Upper lobe of left lung (tissue), 6 donors: ENCODE data around the gene TULP1. TPM values are rescaled to one million over a fixed set of nuclear protein-coding genes. Genes with fewer than 3 reads are reported as not detected.

Source experiments
- ATAC-seq, 2 donors: fragments of 200-7000 bp; cut with Tn5 transposase; one replicate each; pipeline ENCODE4 v1.9.1; 2022; ENCODE audit warnings: mild to moderate bottlenecking in 2 of 2, moderate library complexity in 2 of 2; ENCODE audit not compliant: low FRiP score in 2 of 2
- DNase-seq, 2 donors: peaks; one replicate each; pipeline ENCODE4 v3.0.0-alpha.2; 2019 to 2020
- H3K27ac ChIP-seq, 4 donors: fragments of 200-600 bp; sonication (generic); one replicate each; pipeline ENCODE4 v1.5.1; 2016 to 2019
- H3K27me3 ChIP-seq, 4 donors: fragments of 200-600 bp; sonication (generic); one replicate each; pipeline ENCODE4 v1.5.1; 2017 to 2019
- H3K36me3 ChIP-seq, 4 donors: fragments of 200-600 bp; sonication (generic); one replicate each; pipeline ENCODE4 v1.5.1; 2016 to 2019
- H3K4me1 ChIP-seq, 4 donors: fragments of 200-600 bp; sonication (generic); one replicate each; pipeline ENCODE4 v1.5.1; 2018 to 2019
- H3K4me3 ChIP-seq, 4 donors: fragments of 200-600 bp; sonication (generic); one replicate each; pipeline ENCODE4 v1.5.1; 2017 to 2019; ENCODE audit warnings: mild to moderate bottlenecking in 2 of 4, moderate library complexity in 1 of 4
- H3K9me3 ChIP-seq, 4 donors: fragments of 200-600 bp; sonication (generic); one replicate each; pipeline ENCODE4 v1.5.1; 2018 to 2019
- EP300 ChIP-seq, 4 donors: sonication (generic); formaldehyde crosslinking; IDR thresholded peaks; one replicate each; pipeline ENCODE4 v1.5.1; 2017; ENCODE audit warnings: antibody characterized with exemption in 4 of 4, control low read depth in 2 of 4
- POLR2A ChIP-seq, 4 donors: fragments of 450-650 bp; IDR thresholded peaks; one replicate each; pipeline ENCODE4 v1.5.1; 2016 to 2017; ENCODE audit warnings: antibody characterized with exemption in 4 of 4, mild to moderate bottlenecking in 2 of 4
- POLR2AphosphoS5 ChIP-seq, 2 donors: sonication (generic); formaldehyde crosslinking; IDR thresholded peaks; one replicate each; pipeline ENCODE4 v1.5.1; 2017; ENCODE audit warnings: antibody characterized with exemption in 2 of 2
- WGBS, 2 donors: methylation state at CpG; one replicate each; pipeline ENCODE4 v1.1.5; 2017 to 2018; 5-methylcytosine and 5-hydroxymethylcytosine counted together
- total RNA-seq, 6 donors: library from RNA; depleted of rRNA in 4 of 6; stranded (reverse); fragments of >200 nt in 4 of 6; gene quantifications; one replicate each; pipeline versions ENCODE4 v1.1.0 to v1.2.1, GENCODE V29; 2016 to 2021
- TF ChIP-seq, protein P1 (sequence below), 6 experiments: fragments of 450-650 bp in 4 of 6; fragments of 200-600 bp in 2 of 6; sonication (generic) in 2 of 6; IDR thresholded peaks; one replicate each; pipeline ENCODE4 v1.5.1; 2016 to 2019; ENCODE audit warnings: antibody characterized with exemption in 6 of 6
- donor health status: DM: no; HTN: no; CAD: no; lungs with moderate emphysema.
- donor health status: DM: no; HTN: yes; CAD: no; lungs with severe emphysema.

TULP1 gene
- total RNA-seq, 6 donors from 2014 or later, result not detected

DNA sequence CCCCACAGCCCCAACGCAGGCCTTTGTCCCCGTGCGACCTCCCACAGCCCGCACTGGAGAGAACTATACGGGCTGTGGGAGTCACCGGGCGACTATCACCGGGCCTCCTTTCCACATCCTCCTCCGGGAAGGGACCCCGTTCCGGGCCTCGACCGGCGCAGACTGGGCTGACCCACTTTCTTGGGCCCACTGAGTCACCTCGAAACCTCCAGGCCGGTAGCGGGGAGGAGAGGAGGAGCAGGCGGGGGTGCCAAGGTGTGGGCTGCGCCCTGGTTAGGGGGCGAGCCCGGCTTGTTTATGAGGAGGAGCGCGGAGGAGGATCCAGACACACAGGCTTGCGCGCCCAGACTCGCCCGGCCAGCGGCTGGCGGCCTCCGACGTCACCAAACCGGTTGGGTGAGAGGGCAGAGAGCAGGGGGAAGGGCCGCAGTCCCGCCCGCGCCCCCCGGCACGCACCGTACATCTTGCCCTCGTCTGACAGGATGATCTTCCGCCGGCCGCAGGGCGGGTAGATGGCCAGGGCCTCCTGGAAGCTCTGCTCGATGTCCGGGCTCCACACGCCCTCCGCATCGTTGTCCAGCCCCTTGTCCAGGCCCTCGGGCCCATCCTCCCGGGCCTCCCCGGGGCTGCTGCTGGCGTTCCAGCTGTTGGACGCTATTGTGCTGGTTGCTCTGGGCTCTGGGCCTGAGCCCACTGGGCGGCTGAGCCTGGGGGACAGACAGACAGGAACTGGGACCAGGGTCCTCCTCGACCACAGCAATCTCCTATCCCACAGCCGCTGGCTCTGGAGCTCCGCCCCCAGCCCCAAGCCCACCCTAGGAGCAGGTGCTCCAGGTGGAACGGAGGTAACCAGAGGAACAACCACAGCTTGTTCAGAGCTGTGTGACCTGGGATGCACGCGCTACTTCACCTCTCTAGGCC, 26.4 kb downstream of the TULP1 start:
- H3K27me3 ChIP-seq, result no peaks in the 10 kb centered on the region
- ATAC-seq (peak; percentile 75 to 76), DNase-seq (peak; percentile 70 to 92)
- H3K27ac ChIP-seq, result peak overlapping the region; percentile 82 to 87 (median 85)
- WGBS, 2 donors, result 62 to 74% methylated on average over 57 to 60 of the region's 61 CpGs
- peak overlapping the region in 3 of 4 donors; percentile 7 to 33 (median 26) for H3K4me3 ChIP-seq
- H3K36me3 ChIP-seq, result peaks cover 0 to 13% (median 0%) of the 10 kb centered on the region in 4 donors
- H3K9me3 ChIP-seq, result no peaks in the 10 kb centered on the region
- TF ChIP-seq POLR2AphosphoS5 (IDR thresholded peaks at IDR 0.05) (peak in 1 of 2 donors; percentile 46), EP300 (IDR thresholded peaks at IDR 0.05) (no peak), POLR2A (IDR thresholded peaks at IDR 0.05) (peak in 2 of 4 donors; percentile 8 to 60)
- H3K4me1 ChIP-seq, result peaks cover 38 to 54% (median 49%) of the 10 kb centered on the region in 4 donors

DNA sequence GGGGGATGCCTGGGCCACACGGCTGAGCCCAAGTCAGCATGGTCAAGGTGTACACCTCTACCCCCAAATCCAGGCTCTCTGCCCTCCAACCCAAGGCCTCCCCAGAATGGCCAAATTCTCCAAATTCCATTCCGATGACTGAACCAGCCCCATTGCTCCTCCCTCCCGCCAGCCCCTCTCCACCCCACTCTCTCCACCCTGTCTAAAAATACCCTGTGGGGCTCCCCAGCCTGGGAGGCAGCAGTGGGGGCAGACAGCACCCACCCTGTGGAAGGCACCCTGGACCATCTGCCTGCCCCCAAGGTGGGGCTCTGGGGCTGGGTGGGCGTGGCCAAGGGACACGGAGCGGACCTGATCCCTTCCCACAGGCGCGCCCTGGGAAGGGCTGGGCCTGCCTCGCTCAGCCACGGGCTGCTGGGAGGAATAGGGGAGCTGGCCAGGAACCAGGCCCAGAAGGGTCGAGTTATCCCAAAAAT, 27.3 kb downstream of the TULP1 start:
- DNase-seq (peak; percentile 47 to 85), ATAC-seq (peak; percentile 53 to 86)
- peak overlapping the region in 2 of 4 donors; percentile 26 to 33 for H3K4me3 ChIP-seq
- H3K27ac ChIP-seq, result peak overlapping the region; percentile 82 to 87 (median 85)
- H3K4me1 ChIP-seq, result peaks cover 34 to 49% (median 44%) of the 10 kb centered on the region in 4 donors
- peaks cover 0 to 13% (median 0%) of the 10 kb centered on the region in 4 donors for H3K36me3 ChIP-seq
- WGBS, 2 donors, result 64 to 72% methylated on average over 4 to 11 of the region's 11 CpGs
- H3K9me3 ChIP-seq, result no peaks in the 10 kb centered on the region
- TF ChIP-seq, protein P1, sequence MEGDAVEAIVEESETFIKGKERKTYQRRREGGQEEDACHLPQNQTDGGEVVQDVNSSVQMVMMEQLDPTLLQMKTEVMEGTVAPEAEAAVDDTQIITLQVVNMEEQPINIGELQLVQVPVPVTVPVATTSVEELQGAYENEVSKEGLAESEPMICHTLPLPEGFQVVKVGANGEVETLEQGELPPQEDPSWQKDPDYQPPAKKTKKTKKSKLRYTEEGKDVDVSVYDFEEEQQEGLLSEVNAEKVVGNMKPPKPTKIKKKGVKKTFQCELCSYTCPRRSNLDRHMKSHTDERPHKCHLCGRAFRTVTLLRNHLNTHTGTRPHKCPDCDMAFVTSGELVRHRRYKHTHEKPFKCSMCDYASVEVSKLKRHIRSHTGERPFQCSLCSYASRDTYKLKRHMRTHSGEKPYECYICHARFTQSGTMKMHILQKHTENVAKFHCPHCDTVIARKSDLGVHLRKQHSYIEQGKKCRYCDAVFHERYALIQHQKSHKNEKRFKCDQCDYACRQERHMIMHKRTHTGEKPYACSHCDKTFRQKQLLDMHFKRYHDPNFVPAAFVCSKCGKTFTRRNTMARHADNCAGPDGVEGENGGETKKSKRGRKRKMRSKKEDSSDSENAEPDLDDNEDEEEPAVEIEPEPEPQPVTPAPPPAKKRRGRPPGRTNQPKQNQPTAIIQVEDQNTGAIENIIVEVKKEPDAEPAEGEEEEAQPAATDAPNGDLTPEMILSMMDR (IDR thresholded peaks at IDR 0.05), result no peak
- TF ChIP-seq POLR2AphosphoS5 (IDR thresholded peaks at IDR 0.05), result no peak
- TF ChIP-seq EP300 (IDR thresholded peaks at IDR 0.05), result no peak
- TF ChIP-seq POLR2A (IDR thresholded peaks at IDR 0.05), result no peak
- no peaks in the 10 kb centered on the region for H3K27me3 ChIP-seq

DNA sequence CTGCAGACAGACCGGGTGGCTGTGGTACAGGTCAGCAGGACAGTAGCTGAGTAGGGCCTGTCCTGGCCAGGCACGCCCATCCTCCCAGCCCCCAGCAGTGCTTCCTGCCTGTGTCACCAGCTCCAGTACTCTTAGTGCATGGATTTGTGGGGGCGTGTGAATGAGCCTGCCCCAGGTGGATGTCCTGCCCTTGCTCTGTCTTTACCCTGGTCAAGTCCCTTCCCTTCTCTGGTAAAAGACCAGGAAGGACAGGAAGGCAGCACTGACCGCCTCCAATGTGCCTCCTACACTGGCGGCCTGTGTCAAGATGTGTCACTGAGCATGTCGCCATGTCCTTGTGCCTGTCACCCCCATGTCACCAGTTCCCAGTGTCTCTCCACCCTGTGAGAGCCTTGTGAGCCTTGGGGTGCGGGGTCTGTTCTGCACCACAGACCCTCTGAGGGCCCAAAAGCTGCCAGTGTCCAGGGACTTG, 27.7 kb downstream of the TULP1 start:
- H3K4me1 ChIP-seq, result peaks cover 34 to 44% (median 41%) of the 10 kb centered on the region in 4 donors
- WGBS, 2 donors, result 75 to 81% methylated on average over 2 to 7 of the region's 7 CpGs
- peaks cover 0 to 16% (median 0%) of the 10 kb centered on the region in 4 donors for H3K36me3 ChIP-seq
- TF ChIP-seq, protein P1 (IDR thresholded peaks at IDR 0.05), result no peak
- TF ChIP-seq POLR2A (IDR thresholded peaks at IDR 0.05), result no peak
- no peak for TF ChIP-seq EP300 (IDR thresholded peaks at IDR 0.05)
- no peak for TF ChIP-seq POLR2AphosphoS5 (IDR thresholded peaks at IDR 0.05)
- no peaks in the 10 kb centered on the region for H3K27me3 ChIP-seq
- H3K4me3 ChIP-seq, result no peak overlapping the region
- no peak for DNase-seq
- H3K9me3 ChIP-seq, result no peaks in the 10 kb centered on the region
- ATAC-seq, result no peak
- H3K27ac ChIP-seq, result peak overlapping the region; percentile 82 to 87 (median 85)

DNA sequence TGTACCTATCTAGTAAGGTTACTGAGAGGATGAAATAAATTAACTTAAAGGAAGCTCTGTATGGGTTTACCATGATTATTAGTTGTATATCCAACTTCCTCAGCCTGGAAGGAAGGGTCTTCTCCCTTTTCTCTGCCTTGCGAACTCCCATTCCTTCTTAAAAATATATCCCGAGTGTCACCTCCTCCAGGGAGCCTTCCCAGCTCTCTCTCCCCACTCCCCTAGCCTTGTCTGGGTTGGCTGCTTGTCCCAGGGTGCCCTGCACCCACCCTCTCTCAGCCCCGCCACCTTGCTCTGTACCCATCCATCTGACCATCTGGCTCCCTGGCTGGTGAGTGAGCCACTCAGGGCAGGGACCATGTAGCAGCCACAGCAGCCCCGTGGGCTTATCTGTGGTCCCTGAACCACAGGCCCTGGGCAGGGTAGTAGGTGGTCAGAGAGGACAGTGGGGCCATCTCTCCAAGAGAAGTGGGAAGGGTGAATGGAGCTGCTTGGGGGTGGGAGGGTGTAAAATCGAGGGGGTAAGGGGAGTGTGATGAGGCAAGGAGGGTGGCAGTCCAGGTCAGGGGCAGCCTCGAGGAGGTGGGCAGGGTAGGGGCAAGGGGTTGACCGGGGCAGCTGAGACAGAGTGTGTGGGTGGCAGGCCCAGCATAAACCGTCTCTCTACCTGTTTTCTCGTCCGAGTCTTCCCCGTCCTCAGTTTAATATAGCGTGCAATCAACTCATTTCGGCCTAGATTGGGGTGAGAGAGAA, 28.6 kb downstream of the TULP1 start:
- TF ChIP-seq POLR2AphosphoS5 (IDR thresholded peaks at IDR 0.05) (no peak), POLR2A (IDR thresholded peaks at IDR 0.05) (no peak), EP300 (IDR thresholded peaks at IDR 0.05) (no peak)
- TF ChIP-seq, protein P1 (IDR thresholded peaks at IDR 0.05), result no peak
- H3K9me3 ChIP-seq, result no peaks in the 10 kb centered on the region
- 82 to 86% methylated on average over 13 of the region's 13 CpGs for WGBS, 2 donors
- peaks cover 0 to 25% (median 3%) of the 10 kb centered on the region in 4 donors for H3K36me3 ChIP-seq
- H3K27ac ChIP-seq, result peak overlapping the region in 2 of 4 donors; percentile 82 to 87
- H3K4me1 ChIP-seq, result peaks cover 33 to 41% (median 37%) of the 10 kb centered on the region in 4 donors
- DNase-seq (no peak), ATAC-seq (no peak)
- H3K4me3 ChIP-seq, result no peak overlapping the region
- no peaks in the 10 kb centered on the region for H3K27me3 ChIP-seq
